A549 (cell line): ENCODE results near the gene LETM1. TPM values are rescaled to one million over a fixed set of nuclear protein-coding genes. Genes with fewer than 3 reads are reported as not detected.

Experiments used
- ATAC-seq, 2 experiments: fragments of 200-7000 bp in 1 of 2; fragments of >200 bp in 1 of 2; cut with Nextera tagmentation in 1 of 2; cut with Tn5 transposase in 1 of 2; 3 replicates each; pipeline versions ENCODE4 v1.8.0 to v1.9.1; 2018 to 2020; ENCODE audit warnings: mild to moderate bottlenecking in 1 of 2, moderate library complexity in 1 of 2
- CTCF ChIA-PET: fragments of 300-600 bp; sonication (Branson Sonifier 250); formaldehyde crosslinking; extraction: SDS; loops from one replicate; lab custom pipeline; 2021; ENCODE audit warnings: antibody characterized with exemption, inconsistent platforms; lab: Yijun Ruan, JAX
- POLR2A ChIA-PET: fragments of 350-600 bp; formaldehyde crosslinking; extraction: SDS; loops from one replicate; lab custom pipeline; 2021; ENCODE audit warnings: antibody characterized with exemption, inconsistent platforms; lab: Yijun Ruan, JAX
- DNase-seq, 2 experiments: peaks; one replicate each; pipeline versions ENCODE4 v3.0.0 to v3.0.0-alpha.2; 2011 to 2016; ENCODE audit warnings: low read depth in 1 of 2, low spot score in 1 of 2
- FAIRE-seq: peaks from 2 replicates; lab custom pipeline; 2011; peaks lifted over from hg19 to GRCh38; lab: Jason Lieb, UNC
- H3K27ac ChIP-seq, 2 experiments: fragments of >200 bp; sonication (Bioruptor Twin); formaldehyde crosslinking; 3 replicates each; pipeline ENCODE4 v1.5.1; 2016 to 2017
- H3K4me1 ChIP-seq: fragments of >200 bp; sonication (Bioruptor Twin); formaldehyde crosslinking; 3 replicates; pipeline ENCODE4 v1.6.1; 2016
- H3K4me2 ChIP-seq: fragments of >200 bp; sonication (Bioruptor Twin); formaldehyde crosslinking; 3 replicates; pipeline ENCODE4 v1.6.1; 2016
- H3K4me3 ChIP-seq: fragments of >200 bp; sonication (Bioruptor Twin); formaldehyde crosslinking; 3 replicates; pipeline ENCODE4 v1.5.1; 2016
- H3K9me3 ChIP-seq: fragments of >200 bp; sonication (Bioruptor Twin); formaldehyde crosslinking; 3 replicates; pipeline ENCODE4 v1.6.1; 2016
- BHLHE40 ChIP-seq: IDR thresholded peaks from 2 replicates; pipeline ENCODE4 v1.6.1; 2012; ENCODE audit warnings: low read depth, low read length, inconsistent platforms
- CHD2 ChIP-seq: fragments of 150-350 bp; IDR thresholded peaks from 2 replicates; pipeline ENCODE4 v1.6.1; 2014; ENCODE audit warnings: low read length; ENCODE audit not compliant: partially characterized antibody
- EHMT2 ChIP-seq: fragments of 200-600 bp; sonication (generic); IDR thresholded peaks from 2 replicates; pipeline ENCODE4 v1.6.1; 2016; ENCODE audit warnings: antibody characterized with exemption, low read depth, mild to moderate bottlenecking, moderate library complexity
- GATA3 ChIP-seq: IDR thresholded peaks from 2 replicates; pipeline ENCODE4 v1.6.1; 2012; ENCODE audit warnings: borderline replicate concordance
- HEYL ChIP-seq: fragments of 250-450 bp; sonication (Bioruptor Pico); IDR thresholded peaks from 2 replicates; pipeline ENCODE4 v1.8.0; 2021; ENCODE audit warnings: mild to moderate bottlenecking, moderate library complexity
- HOXA7 ChIP-seq: fragments of 250-450 bp; sonication (Bioruptor Pico); IDR thresholded peaks from 2 replicates; pipeline ENCODE4 v1.5.0; 2020; ENCODE audit warnings: mild to moderate bottlenecking, moderate library complexity
- HOXB5 ChIP-seq: fragments of 250-450 bp; sonication (Bioruptor Pico); IDR thresholded peaks from 2 replicates; pipeline ENCODE4 v1.5.0; 2020; ENCODE audit warnings: mild to moderate bottlenecking, moderate library complexity
- JUN ChIP-seq, 2 experiments: fragments of >200 bp; sonication (Bioruptor Twin); formaldehyde crosslinking; IDR thresholded peaks; 2 replicates in 1 of 2; 3 replicates in 1 of 2; pipeline ENCODE4 v1.6.1; 2016 to 2017
- MAFK ChIP-seq: fragments of 450-650 bp; IDR thresholded peaks from 2 replicates; pipeline ENCODE4 v1.6.1; 2014; ENCODE audit not compliant: partially characterized antibody
- MAX ChIP-seq: IDR thresholded peaks from 2 replicates; pipeline ENCODE4 v1.6.1; 2012
- MAZ ChIP-seq: fragments of 150-350 bp; IDR thresholded peaks from 2 replicates; pipeline ENCODE4 v1.6.1; 2014; ENCODE audit warnings: antibody characterized with exemption, low read depth, low read length, borderline replicate concordance
- NFE2L2 ChIP-seq: fragments of 150-350 bp; conservative IDR thresholded peaks from 2 replicates; pipeline ENCODE4 v1.6.1; 2014; ENCODE audit warnings: low read length
- NPAS2 ChIP-seq: fragments of 250-450 bp; sonication (Bioruptor Pico); IDR thresholded peaks from 2 replicates; pipeline ENCODE4 v1.8.0; 2022; ENCODE audit warnings: mild to moderate bottlenecking, moderate library complexity, borderline replicate concordance
- PBX3 ChIP-seq: IDR thresholded peaks from 2 replicates; pipeline ENCODE4 v1.6.1; 2012
- POLR2AphosphoS2 ChIP-seq: conservative IDR thresholded peaks from 2 replicates; pipeline ENCODE4 v1.6.1; 2012; ENCODE audit warnings: low read length, improper control_type of control experiment, inconsistent platforms
- RAD21 ChIP-seq, 2 experiments: fragments of >200 bp in 1 of 2; sonication (Bioruptor Twin) in 1 of 2; formaldehyde crosslinking in 1 of 2; IDR thresholded peaks in 1 of 2; conservative IDR thresholded peaks in 1 of 2; 2 replicates in 1 of 2; 3 replicates in 1 of 2; pipeline ENCODE4 v1.6.1; 2012 to 2018; ENCODE audit warnings: inconsistent platforms in 1 of 2
- RARB ChIP-seq: fragments of 250-450 bp; sonication (Bioruptor Pico); IDR thresholded peaks from 2 replicates; pipeline ENCODE4 v1.8.0; 2021; ENCODE audit warnings: mild to moderate bottlenecking, moderate library complexity
- RCOR1 ChIP-seq: fragments of 150-350 bp; IDR thresholded peaks from 2 replicates; pipeline ENCODE4 v1.6.1; 2014; ENCODE audit warnings: antibody characterized with exemption, low read length, low read depth
- RFX5 ChIP-seq: fragments of 450-650 bp; IDR thresholded peaks from 2 replicates; pipeline ENCODE4 v1.7.1; 2014; ENCODE audit warnings: antibody characterized with exemption, mild to moderate bottlenecking, moderate library complexity
- TP53 ChIP-seq: fragments of 250-450 bp; sonication (Bioruptor Pico); IDR thresholded peaks from 2 replicates; pipeline ENCODE4 v1.5.0; 2021; ENCODE audit warnings: mild to moderate bottlenecking, moderate library complexity
- WGBS: methylation state at CpG from one replicate; pipeline ENCODE4 v1.1.6; 2017; ENCODE audit errors: missing lambda C conversion rate; 5-methylcytosine and 5-hydroxymethylcytosine counted together
- polyA plus RNA-seq, 4 experiments: library from polyadenylated mRNA; depleted of rRNA in 3 of 4; stranded (reverse); fragments of >200 nt; fragmentation: RNase III in 1 of 4; extraction: RNeasy Plus Mini Kit Qiagen cat#74134 plus additional on column Dnase treatment in 1 of 4; gene quantifications; 2 replicates in 3 of 4; 3 replicates in 1 of 4; pipeline ENCODE4 v1.2.3, GENCODE V29; 2011 to 2017
- TF ChIP-seq, protein P1 (sequence below): fragments of >200 bp; sonication (Bioruptor Twin); formaldehyde crosslinking; IDR thresholded peaks from 3 replicates; pipeline ENCODE4 v1.6.1; 2016
- TF ChIP-seq, protein P2 (sequence below): fragments of 150-350 bp; IDR thresholded peaks from 2 replicates; pipeline ENCODE4 v1.6.1; 2014; ENCODE audit warnings: low read depth, mild to moderate bottlenecking, low read length
- TF ChIP-seq, protein P3 (sequence below): fragments of >200 bp; sonication (Bioruptor Twin); formaldehyde crosslinking; IDR thresholded peaks from 2 replicates; pipeline ENCODE4 v1.6.1; 2016
- TF ChIP-seq, protein P4 (sequence below): IDR thresholded peaks from 2 replicates; pipeline ENCODE4 v1.6.1; 2012; ENCODE audit warnings: low read depth, borderline replicate concordance

The LETM1 gene
- polyA plus RNA-seq, 2 of the 4 experiments (the other 2 are of a cell fraction) = 18.6 to 29.6 TPM

DNA sequence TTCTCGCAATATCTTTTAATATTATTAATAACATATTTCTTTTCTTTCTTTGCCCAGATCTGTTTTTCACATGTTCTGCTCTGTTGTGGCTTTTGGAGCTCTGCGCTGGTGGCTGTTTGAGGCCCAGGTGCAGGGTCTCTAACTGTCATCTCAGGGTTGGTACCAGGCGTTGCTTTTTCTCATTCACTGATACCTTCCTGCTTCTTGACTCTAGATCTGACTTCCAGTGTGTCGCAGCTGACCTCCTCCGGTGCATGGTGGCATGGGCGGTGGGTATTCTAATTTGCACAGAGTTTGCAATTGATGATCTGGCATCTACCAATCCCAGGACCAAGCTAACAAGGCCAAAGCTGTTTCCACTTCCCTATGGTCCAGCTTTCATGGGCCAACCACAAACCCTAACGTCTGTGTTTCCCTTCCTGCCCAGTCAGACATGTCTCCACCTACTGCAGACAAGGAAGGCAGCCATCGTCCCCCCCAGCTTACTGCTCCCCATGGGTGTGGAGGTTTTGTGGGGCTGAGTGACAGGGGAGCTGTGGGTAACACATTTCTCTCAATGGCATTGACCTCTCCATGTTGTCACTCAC lies 25.2 kb downstream of the LETM1 start:
- no peaks in the 10 kb centered on the region for H3K4me1 ChIP-seq
- no peak overlapping the region for H3K4me3 ChIP-seq
- TF ChIP-seq, protein P1, sequence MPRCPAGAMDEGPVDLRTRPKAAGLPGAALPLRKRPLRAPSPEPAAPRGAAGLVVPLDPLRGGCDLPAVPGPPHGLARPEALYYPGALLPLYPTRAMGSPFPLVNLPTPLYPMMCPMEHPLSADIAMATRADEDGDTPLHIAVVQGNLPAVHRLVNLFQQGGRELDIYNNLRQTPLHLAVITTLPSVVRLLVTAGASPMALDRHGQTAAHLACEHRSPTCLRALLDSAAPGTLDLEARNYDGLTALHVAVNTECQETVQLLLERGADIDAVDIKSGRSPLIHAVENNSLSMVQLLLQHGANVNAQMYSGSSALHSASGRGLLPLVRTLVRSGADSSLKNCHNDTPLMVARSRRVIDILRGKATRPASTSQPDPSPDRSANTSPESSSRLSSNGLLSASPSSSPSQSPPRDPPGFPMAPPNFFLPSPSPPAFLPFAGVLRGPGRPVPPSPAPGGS = no peak
- TF ChIP-seq CHD2 = no peak
- no peak for TF ChIP-seq TP53 (CRISPR knock-in tag)
- TF ChIP-seq RAD21 (conservative IDR thresholded peaks at IDR 0.05 in 1 of 2, IDR thresholded peaks at IDR 0.05 in 1 of 2) = no peak
- TF ChIP-seq NFE2L2 = no peak
- TF ChIP-seq, protein P2, sequence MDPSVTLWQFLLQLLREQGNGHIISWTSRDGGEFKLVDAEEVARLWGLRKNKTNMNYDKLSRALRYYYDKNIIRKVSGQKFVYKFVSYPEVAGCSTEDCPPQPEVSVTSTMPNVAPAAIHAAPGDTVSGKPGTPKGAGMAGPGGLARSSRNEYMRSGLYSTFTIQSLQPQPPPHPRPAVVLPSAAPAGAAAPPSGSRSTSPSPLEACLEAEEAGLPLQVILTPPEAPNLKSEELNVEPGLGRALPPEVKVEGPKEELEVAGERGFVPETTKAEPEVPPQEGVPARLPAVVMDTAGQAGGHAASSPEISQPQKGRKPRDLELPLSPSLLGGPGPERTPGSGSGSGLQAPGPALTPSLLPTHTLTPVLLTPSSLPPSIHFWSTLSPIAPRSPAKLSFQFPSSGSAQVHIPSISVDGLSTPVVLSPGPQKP = no peak
- TF ChIP-seq RCOR1 = no peak
- TF ChIP-seq MAFK = no peak
- no peak for TF ChIP-seq RFX5
- TF ChIP-seq POLR2AphosphoS2 = no peak
- no peak for TF ChIP-seq NPAS2 (CRISPR knock-in tag)
- no peak for TF ChIP-seq GATA3
- TF ChIP-seq, all 56 proteins: peak for 0
- no peak overlapping the region for H3K4me2 ChIP-seq
- WGBS = 92% methylated on average over 8 of the region's 8 CpGs
- H3K27ac ChIP-seq = no peak overlapping the region
- FAIRE-seq (no peak), ATAC-seq (no peak), DNase-seq (no peak)
- no peaks in the 10 kb centered on the region for H3K9me3 ChIP-seq
- ChIA-PET POLR2A (no interaction called here), CTCF (interaction anchor here (0.8 to 1.5 kb wide), 2 partner anchors 20 to 101 kb away, joined by 3 to 7 read pairs; no protein-coding TSS in a partner anchor)

- CTCF ChIA-PET = interaction anchor here (0.8 to 1.5 kb wide), 2 partner anchors 19 to 100 kb away, joined by 3 to 7 read pairs; no protein-coding TSS in a partner anchor
- POLR2A ChIA-PET = no interaction called here
- no peaks in the 10 kb centered on the region for H3K9me3 ChIP-seq
- TF ChIP-seq MAFK (no peak), RARB (CRISPR knock-in tag) (no peak), HOXB5 (CRISPR knock-in tag) (no peak), TP53 (CRISPR knock-in tag) (no peak), BHLHE40 (no peak), HOXA7 (CRISPR knock-in tag) (no peak), PBX3 (no peak), MAZ (no peak), JUN (IDR thresholded peaks at IDR 0.05) (no peak), MAX (no peak), EHMT2 (no peak), HEYL (CRISPR knock-in tag) (no peak)
- TF ChIP-seq, protein P3, sequence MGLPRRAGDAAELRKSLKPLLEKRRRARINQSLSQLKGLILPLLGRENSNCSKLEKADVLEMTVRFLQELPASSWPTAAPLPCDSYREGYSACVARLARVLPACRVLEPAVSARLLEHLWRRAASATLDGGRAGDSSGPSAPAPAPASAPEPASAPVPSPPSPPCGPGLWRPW = no peak
- TF ChIP-seq, protein P4, sequence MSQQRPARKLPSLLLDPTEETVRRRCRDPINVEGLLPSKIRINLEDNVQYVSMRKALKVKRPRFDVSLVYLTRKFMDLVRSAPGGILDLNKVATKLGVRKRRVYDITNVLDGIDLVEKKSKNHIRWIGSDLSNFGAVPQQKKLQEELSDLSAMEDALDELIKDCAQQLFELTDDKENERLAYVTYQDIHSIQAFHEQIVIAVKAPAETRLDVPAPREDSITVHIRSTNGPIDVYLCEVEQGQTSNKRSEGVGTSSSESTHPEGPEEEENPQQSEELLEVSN = no peak
- no peak for FAIRE-seq
- ATAC-seq = no peak
- H3K4me3 ChIP-seq = no peak overlapping the region
- DNase-seq = no peak
- no peak overlapping the region for H3K27ac ChIP-seq
- H3K4me2 ChIP-seq = no peak overlapping the region
- WGBS = 87% methylated on average over 3 of the region's 3 CpGs
- H3K4me1 ChIP-seq = no peaks in the 10 kb centered on the region
Measured at GRCh38 chr4:1830234-1830633, 25.7 kb downstream of the LETM1 start.
